HG02981 (cell line): ENCODE results near the gene TPR.
A peak's percentile ranks its signal among the peaks of the same experiment; 100 is the strongest.
"Not testable (repeated sequence)": the region's sequence is repeated elsewhere in the genome, so short reads cannot be mapped to it uniquely, and the experiment has no call there.

Experiments
- ATAC-seq: cut with Tn5 transposase; IDR thresholded peaks from one replicate; pipeline ENCODE4 v1.9.1; 2021; ENCODE audit warnings: mild to moderate bottlenecking, moderate library complexity; ENCODE audit not compliant: unreplicated experiment

Gene TPR

DNA sequence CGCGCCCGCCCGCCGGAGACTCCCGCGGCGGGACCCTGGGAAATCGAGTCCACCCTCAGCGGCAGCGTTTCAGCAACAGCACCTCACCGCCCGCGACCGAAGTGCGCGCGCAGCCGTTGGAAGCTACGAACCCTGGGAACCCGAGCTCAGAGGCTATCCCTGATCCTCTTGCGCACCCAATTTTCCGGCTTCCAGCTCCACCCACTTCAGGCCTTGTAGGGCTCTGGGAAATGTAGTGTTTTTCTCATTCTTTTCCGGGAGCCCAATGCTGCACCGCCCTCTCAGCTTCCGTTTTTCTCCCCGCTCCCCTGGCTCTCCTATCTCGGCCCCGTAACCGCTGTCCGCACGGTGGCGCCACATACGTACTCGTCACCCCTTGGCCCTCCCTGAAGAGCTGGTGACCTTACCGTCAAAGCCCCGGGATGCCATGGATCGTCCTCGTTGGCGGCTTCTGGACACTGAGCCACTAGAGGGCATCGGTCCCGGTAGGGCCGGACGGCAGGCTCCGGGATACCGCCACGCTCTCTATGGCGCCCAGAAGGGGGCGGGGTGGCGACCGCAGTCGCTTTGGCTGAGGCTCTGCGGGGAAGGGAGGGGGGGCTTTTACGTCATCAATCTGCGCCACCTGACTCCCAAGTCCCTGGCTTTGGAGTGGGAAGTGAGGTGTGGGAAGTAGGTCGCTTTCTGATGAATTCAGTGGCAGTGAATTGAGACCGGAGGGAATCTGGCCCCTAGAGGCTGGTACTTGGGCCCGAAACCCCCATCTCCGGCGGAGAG is at the start of gene TPR, which contains the start of gene ODR4:
Gene TPR (minus strand): TSS at position 102 of the 777 bp plus-strand sequence. CDS start 225 bp downstream, outside the sequence.
Gene ODR4 (plus strand): TSS at position 687 of the 777 bp plus-strand sequence. CDS start 3,948 bp downstream, outside the sequence.
- ATAC-seq, result peak; percentile 87

DNA sequence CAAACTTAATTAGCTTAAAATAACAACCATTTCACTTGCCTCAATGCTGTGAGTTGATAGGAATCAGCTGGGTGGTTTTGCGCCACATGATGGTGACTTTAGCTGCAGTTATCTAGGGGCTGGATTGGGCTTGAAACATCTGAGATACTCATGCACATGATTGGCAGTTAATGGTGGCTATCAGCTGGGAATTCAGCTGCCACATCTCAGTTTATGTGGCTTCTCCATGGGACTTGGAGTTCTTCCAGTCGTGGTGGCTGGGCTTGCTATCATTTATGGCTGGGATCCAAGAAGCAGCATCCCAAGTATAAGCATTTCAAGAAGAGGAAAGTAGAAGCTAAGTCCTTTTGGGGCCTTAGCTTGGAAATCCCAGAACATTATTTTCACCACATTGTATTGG is 49.5 kb upstream of the TPR start:
- ATAC-seq, result no peak

DNA sequence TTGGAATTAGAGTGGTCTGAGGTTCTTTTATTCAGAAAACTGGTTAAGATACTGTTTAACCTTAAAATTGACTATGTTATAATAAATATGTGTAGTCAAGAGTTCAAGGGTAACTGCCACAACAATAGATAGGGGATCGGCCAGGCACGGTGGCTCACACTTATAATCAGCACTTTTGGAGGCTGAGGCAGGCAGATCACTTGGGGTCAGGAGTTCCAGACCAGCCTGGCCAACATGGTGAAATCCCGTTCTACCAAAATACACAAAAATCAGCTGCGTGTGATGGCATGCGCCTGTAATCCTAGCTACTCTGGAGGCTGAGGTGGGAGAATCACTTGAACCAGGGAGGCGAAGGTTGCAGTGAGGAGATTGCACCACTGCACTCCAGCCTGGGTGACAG is 46.4 kb upstream of the TPR start:
- ATAC-seq, result no peak

- peak; percentile 81 for ATAC-seq
Measured at GRCh38 chr1:186420923-186421322, 45.9 kb upstream of the TPR start.

DNA sequence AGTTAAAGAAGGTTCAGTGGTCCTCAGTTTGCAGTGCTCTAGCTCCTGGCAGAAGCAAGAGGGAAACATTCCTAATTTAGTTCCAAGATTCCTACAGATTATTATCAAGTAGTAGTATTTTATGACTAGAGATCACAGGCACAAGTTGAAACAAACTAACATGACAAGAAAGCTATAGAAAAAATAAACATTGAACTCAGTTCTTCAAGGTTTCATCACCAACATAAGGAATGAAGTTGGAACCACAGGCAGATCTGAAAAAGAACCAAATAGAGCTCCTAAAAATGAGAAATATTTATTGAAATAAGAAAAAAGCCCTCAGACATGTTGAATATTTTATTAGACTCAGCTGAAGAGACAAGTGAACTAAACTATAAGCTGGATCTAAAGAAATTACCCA is 45.3 kb upstream of the TPR start:
- ATAC-seq, result no peak

GRCh38 chr1:186418503-186418902 is 43.5 kb upstream of the TPR start:
- ATAC-seq, result no peak

DNA sequence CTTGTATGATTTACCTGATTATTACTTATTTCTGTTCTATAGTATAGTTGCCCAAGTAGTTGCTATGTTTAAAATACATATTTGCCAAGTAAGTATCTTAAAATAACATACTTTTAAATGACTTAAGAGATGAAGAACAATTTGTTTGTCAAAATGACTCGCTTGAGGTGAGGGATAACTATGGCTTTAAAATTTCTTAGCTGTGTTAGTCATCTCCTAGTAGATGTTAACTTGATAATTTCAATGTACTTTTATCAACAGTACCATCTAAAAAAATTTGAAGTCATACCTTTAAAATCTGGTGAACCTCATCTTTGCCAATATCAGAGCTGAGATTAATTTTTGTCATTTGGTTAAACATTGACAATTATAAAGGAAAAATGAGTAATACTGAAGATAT is 38.3 kb upstream of the TPR start:
- ATAC-seq, result no peak

DNA sequence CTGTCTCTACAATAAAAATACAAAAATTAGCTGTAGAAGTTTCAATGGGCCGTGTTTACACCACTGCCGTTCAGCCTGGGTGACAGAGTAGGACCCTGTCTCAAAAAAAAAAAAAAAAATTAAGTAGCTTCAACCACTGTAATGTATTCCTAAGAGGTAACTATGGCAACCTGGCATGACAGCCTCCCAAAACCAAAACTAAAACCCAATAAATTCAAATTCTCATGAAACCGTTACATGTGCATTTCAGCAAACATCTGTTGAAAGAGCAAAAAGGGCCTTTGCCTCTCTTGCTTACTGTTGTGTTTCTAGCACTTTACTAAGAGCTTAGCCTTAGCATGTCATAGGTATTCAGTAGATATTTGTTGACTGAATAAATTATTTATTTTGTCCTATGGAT is 34.0 kb upstream of the TPR start:
- peak; percentile 76 for ATAC-seq

GRCh38 chr1:186404454-186405051 is 29.5 kb upstream of the TPR start:
- peak; percentile 55 for ATAC-seq

DNA sequence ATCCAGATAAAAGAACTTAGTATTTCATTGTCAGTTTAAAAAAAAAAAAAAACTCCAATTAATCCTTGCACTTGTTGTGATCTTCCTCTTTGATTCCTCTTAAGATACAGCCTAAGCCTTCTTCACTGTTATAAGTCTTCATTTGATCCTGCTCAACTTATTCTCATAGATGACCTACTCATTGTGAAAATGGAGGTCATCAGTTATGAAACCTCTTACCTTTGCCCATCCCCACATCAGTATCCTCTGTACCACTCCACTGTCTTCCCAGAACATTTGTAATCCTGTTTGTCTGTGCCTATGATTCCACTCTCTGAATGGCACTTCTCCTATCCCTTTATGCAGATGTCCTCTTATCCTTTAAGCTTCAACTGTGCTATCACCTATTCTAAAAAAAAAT is 28.6 kb upstream of the TPR start:
- no peak for ATAC-seq

GRCh38 chr1:186401446-186401845 is 26.4 kb upstream of the TPR start:
- not testable (repeated sequence) for ATAC-seq

GRCh38 chr1:186392711-186393110 is 17.7 kb upstream of the TPR start:
- ATAC-seq, result not testable (repeated sequence)

GRCh38 chr1:186391841-186392240 is 16.8 kb upstream of the TPR start:
- no peak for ATAC-seq

- ATAC-seq, result no peak
Measured at GRCh38 chr1:186390925-186391324, 15.9 kb upstream of the TPR start.

DNA sequence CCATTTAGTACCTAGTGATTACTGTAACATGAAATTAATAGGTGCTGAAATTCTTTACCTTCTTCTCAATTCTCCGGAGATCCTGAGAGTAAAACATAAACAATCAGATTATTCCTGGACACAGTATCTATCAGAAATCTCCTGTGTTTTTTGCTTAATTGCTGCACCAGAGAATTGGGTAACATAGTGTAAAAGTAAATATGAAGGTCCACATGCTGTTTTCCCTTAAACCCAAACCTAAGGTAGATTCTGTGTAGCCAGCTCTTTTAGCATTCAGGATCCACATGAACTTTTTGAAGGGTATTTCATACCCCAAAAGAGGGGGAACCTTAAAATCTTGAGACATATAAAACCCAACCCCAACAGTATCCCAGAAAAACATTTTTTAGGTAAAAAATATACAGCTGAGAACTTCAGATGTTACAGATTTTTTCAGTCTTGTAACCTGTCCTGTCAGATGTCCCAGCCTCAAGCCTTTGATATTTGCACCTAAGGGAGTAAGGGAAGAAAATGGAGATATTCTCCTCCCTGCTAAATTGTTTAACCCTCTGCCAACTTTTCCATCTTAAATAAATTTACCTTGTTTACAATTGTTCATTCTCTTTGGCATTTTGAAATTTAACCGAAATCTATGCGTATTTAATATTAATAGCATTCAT is 11.8 kb upstream of the TPR start:
- ATAC-seq, result no peak

GRCh38 chr1:186375929-186376319 is 871 bp upstream of the TPR start:
- ATAC-seq, result peak; percentile 4

DNA sequence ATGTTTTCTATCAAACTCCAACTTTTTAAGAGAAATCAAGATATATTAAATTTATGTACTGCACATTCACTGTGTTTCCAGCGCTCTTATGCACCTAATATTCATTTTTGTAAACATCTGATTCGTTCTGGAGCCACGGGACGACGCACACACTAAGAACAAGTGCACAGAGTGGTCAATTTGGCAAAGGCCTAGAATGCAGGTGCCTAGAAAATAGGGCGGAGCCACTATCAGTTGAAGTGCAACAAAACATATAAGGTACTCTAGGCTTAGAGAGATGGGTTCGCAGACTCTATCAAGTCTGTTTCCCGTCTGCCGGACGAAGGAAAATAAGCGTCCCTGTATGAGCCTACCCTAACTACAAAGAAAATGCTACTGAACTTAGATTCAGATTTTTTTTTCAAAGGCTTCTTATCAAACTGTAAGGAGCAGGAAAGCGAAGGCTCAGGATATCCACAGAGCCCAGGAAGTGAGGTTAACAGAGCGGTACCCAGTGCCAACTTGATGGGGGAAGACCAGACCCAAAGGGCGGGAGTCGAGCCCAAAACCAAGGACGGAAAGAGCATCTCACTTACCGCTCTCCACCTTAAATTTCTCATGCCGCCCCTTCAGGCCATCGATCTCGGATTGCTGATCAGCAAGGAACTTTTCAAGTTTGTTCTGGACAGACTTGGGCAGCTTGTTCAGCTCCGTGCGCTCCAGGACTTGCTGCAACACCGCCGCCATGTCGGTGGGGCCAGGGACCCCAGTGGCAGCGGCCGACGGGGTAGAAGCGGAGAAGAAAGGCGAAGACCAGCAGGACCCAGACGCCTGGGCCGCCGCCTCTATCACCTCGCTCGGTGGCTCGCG is 526 bp downstream of the TPR start:
- ATAC-seq, result peak; percentile 31

GRCh38 chr1:186347837-186348691 is 27.0 kb downstream of the TPR start:
- ATAC-seq, result not testable (repeated sequence)

DNA sequence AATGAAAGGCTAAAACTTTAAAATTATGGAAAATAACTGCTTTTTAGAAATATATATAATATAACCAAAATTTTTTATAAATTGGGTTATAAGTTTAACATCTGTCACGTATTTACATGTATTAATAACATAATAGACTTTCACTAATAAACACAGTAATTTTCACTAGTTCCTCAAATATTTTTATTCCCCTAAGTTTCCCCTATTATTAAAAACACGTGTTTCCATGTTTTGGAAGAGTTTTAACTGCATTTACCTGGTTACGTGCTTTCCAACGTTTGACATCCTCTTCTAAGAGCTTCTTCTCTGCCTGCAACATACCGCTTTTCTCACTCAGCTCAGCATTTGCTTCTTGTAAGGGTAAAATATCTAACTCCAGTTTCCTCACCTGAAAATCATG is 34.3 kb downstream of the TPR start:
- ATAC-seq, result no peak

DNA sequence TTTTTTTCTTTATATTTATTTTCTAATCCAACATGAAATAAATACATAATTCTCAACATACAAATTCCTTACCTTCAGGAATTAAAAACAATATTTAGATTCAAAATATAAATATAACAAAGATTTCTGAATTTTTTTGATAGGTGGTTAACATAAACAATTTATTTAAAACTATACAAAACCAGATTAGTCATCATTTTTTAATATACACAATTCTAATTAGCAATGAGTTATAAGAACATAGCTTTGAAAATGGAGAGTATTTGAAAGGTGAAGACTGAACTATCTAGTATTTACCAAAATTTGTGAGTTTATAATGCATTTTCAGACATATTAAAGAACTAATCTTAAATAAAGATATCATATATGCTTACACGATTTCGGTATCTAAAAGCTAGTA is 37.5 kb downstream of the TPR start:
- ATAC-seq, result no peak
